Tibial nerve (tissue), 4 donors: ENCODE data around the gene OR52E6. TPM values are rescaled to one million over a fixed set of nuclear protein-coding genes. Genes with fewer than 3 reads are reported as not detected.

Source experiments
- DNase-seq, 2 donors: peaks; one replicate each; pipeline ENCODE4 v3.0.0-alpha.2; 2019; ENCODE audit warnings: low spot score in 2 of 2
- H3K27ac ChIP-seq, 4 donors: fragments of 200-600 bp; sonication (generic) in 3 of 4; one replicate each; pipeline ENCODE4 v1.5.1; 2017 to 2019; ENCODE audit warnings: mild to moderate bottlenecking in 1 of 4
- H3K27me3 ChIP-seq, 2 donors: fragments of 200-600 bp; sonication (generic) in 1 of 2; one replicate each; pipeline versions ENCODE4 v1.5.1 to v1.6.0; 2017 to 2019
- H3K36me3 ChIP-seq, 3 donors: fragments of 200-600 bp; sonication (generic); one replicate each; pipeline ENCODE4 v1.5.1; 2018 to 2019
- H3K4me1 ChIP-seq, 4 donors: fragments of 200-600 bp; sonication (generic) in 3 of 4; one replicate each; pipeline ENCODE4 v1.5.1; 2017 to 2019
- H3K4me3 ChIP-seq, 4 donors: fragments of 200-600 bp; sonication (generic) in 3 of 4; one replicate each; pipeline ENCODE4 v1.5.1; 2017 to 2019; ENCODE audit warnings: mild to moderate bottlenecking in 1 of 4, moderate library complexity in 1 of 4
- H3K9me3 ChIP-seq, 4 donors: fragments of 200-600 bp; sonication (generic) in 3 of 4; one replicate each; pipeline ENCODE4 v1.5.1; 2017 to 2019
- EP300 ChIP-seq, 2 donors: sonication (generic); formaldehyde crosslinking; IDR thresholded peaks; one replicate each; pipeline ENCODE4 v1.6.1; 2017; ENCODE audit warnings: antibody characterized with exemption in 2 of 2, mild to moderate bottlenecking in 1 of 2
- POLR2A ChIP-seq, 2 donors: fragments of 450-650 bp; IDR thresholded peaks; one replicate each; pipeline ENCODE4 v1.6.1; 2017; ENCODE audit warnings: antibody characterized with exemption in 2 of 2, mild to moderate bottlenecking in 2 of 2, moderate library complexity in 2 of 2
- WGBS, 2 donors: methylation state at CpG; one replicate each; pipeline ENCODE4 v1.1.5; 2018; 5-methylcytosine and 5-hydroxymethylcytosine counted together
- total RNA-seq, 4 donors: library from RNA; depleted of rRNA; stranded (reverse); fragments of >200 nt; gene quantifications; one replicate each; pipeline ENCODE4 v1.1.0, GENCODE V29; 2016
- TF ChIP-seq, protein P1 (sequence below), 5 experiments: fragments of 200-600 bp in 3 of 5; fragments of 450-650 bp in 2 of 5; sonication (generic) in 3 of 5; IDR thresholded peaks; one replicate each; pipeline ENCODE4 v1.5.1; 2016 to 2019; ENCODE audit warnings: antibody characterized with exemption in 5 of 5, mild to moderate bottlenecking in 3 of 5, moderate library complexity in 2 of 5

The OR52E6 gene
- total RNA-seq, 4 donors from 2014 or later, result not detected

GRCh38 chr11:5818245-5818886, 23.3 kb downstream of the OR52E6 start:
- Histone ChIP-seq H3K4me1 (peaks cover 0 to 5% (median 0%) of the 10 kb centered on the region in 4 donors), H3K36me3 (no peaks in the 10 kb centered on the region), H3K27ac (no peak overlapping the region), H3K4me3 (no peak overlapping the region), H3K27me3 (no peaks in the 10 kb centered on the region), H3K9me3 (no peaks in the 10 kb centered on the region)
- WGBS, 2 donors, result 28 to 32% methylated on average over 1 of the region's 1 CpG
- no peak for DNase-seq
- TF ChIP-seq, protein P1, sequence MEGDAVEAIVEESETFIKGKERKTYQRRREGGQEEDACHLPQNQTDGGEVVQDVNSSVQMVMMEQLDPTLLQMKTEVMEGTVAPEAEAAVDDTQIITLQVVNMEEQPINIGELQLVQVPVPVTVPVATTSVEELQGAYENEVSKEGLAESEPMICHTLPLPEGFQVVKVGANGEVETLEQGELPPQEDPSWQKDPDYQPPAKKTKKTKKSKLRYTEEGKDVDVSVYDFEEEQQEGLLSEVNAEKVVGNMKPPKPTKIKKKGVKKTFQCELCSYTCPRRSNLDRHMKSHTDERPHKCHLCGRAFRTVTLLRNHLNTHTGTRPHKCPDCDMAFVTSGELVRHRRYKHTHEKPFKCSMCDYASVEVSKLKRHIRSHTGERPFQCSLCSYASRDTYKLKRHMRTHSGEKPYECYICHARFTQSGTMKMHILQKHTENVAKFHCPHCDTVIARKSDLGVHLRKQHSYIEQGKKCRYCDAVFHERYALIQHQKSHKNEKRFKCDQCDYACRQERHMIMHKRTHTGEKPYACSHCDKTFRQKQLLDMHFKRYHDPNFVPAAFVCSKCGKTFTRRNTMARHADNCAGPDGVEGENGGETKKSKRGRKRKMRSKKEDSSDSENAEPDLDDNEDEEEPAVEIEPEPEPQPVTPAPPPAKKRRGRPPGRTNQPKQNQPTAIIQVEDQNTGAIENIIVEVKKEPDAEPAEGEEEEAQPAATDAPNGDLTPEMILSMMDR (IDR thresholded peaks at IDR 0.05), result no peak
- TF ChIP-seq EP300 (IDR thresholded peaks at IDR 0.05), result no peak
- no peak for TF ChIP-seq POLR2A (IDR thresholded peaks at IDR 0.05)

DNA sequence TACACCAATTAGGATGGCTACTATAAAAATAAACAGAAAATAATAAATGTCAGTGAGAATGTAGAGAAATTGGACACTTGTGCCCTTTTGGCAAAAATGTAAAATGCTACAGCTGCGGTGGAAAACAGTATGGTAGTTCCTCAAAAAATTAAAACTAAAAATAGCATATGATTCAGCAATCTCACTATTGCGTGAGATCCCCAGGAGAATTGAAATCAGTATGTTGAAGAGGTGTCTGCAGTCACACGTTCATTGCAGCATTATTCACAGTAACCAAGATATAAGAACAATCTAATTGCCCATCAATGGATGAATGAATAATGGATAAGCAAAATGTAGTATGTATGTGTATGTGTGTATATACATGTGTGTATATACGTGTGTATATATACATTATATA, 26.2 kb downstream of the OR52E6 start:
- Histone ChIP-seq H3K27me3 (no peaks in the 10 kb centered on the region), H3K27ac (no peak overlapping the region), H3K36me3 (no peaks in the 10 kb centered on the region), H3K4me3 (no peak overlapping the region), H3K4me1 (peaks cover 0 to 5% (median 0%) of the 10 kb centered on the region in 4 donors), H3K9me3 (no peaks in the 10 kb centered on the region)
- 46 to 54% methylated on average over 4 of the region's 4 CpGs for WGBS, 2 donors
- TF ChIP-seq EP300 (IDR thresholded peaks at IDR 0.05), result no peak
- TF ChIP-seq POLR2A (IDR thresholded peaks at IDR 0.05), result no peak
- TF ChIP-seq, protein P1 (IDR thresholded peaks at IDR 0.05), result no peak
- no peak for DNase-seq

- H3K4me1 ChIP-seq, result peaks cover 0 to 11% (median 0%) of the 10 kb centered on the region in 4 donors
- WGBS, 2 donors, result 70 to 71% methylated on average over 6 of the region's 6 CpGs
- H3K27ac ChIP-seq, result no peak overlapping the region
- TF ChIP-seq EP300 (IDR thresholded peaks at IDR 0.05), result no peak
- TF ChIP-seq, protein P1 (IDR thresholded peaks at IDR 0.05), result no peak
- TF ChIP-seq POLR2A (IDR thresholded peaks at IDR 0.05), result no peak
- H3K27me3 ChIP-seq, result no peaks in the 10 kb centered on the region
- H3K4me3 ChIP-seq, result no peak overlapping the region
- no peaks in the 10 kb centered on the region for H3K9me3 ChIP-seq
- no peaks in the 10 kb centered on the region for H3K36me3 ChIP-seq
- no peak for DNase-seq
These were observed 31.5 kb downstream of the OR52E6 start for GRCh38 chr11:5809905-5810795.

- no peaks in the 10 kb centered on the region for H3K36me3 ChIP-seq
- H3K9me3 ChIP-seq, result peaks cover 0 to 2% (median 0%) of the 10 kb centered on the region in 4 donors
- no peak for TF ChIP-seq EP300 (IDR thresholded peaks at IDR 0.05)
- TF ChIP-seq, protein P1 (IDR thresholded peaks at IDR 0.05), result no peak
- no peak for TF ChIP-seq POLR2A (IDR thresholded peaks at IDR 0.05)
- DNase-seq, result no peak
- H3K27me3 ChIP-seq, result no peaks in the 10 kb centered on the region
- H3K27ac ChIP-seq, result no peak overlapping the region
- 42 to 66% methylated on average over 5 of the region's 5 CpGs for WGBS, 2 donors
- peaks cover 0 to 11% (median 0%) of the 10 kb centered on the region in 4 donors for H3K4me1 ChIP-seq
- peak overlapping the region; percentile 43 to 61 (median 46) for H3K4me3 ChIP-seq
These were observed 32.6 kb downstream of the OR52E6 start for GRCh38 chr11:5809122-5809519.
